NCI-H2107 treated with DMSO at 0.1 percent for 48 hours (cell line): ENCODE data around the gene GLYR1.
"Not testable (repeated sequence)": the region's sequence is repeated elsewhere in the genome, so short reads cannot be mapped to it uniquely, and the experiment has no call there.

Source experiments
- DNase-seq: peaks from one replicate; lab custom pipeline; 2025; ENCODE audit not compliant: unreplicated experiment; lab: John Stamatoyannopoulos, UW

The GLYR1 gene

DNA sequence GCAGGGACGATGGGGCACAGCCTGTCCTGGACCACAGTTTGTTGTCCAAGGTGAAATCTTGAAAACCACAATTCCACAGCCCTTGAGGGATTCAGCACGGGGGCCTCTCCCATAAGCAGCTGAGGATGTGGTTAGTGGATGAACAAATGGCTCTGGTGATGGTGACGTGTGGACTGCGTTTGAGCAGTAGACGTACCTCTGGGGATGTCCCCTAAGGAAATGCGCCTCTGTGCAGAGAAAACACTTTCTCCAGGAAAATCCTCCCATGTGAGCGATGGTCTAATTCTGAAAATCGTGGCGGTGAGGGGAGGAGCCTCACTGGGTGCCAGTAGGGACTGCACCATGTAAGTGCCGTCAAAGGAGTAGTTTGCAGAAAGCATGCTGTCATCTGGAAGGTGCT, 56.2 kb downstream of the GLYR1 start:
- DNase-seq, result no peak

DNA sequence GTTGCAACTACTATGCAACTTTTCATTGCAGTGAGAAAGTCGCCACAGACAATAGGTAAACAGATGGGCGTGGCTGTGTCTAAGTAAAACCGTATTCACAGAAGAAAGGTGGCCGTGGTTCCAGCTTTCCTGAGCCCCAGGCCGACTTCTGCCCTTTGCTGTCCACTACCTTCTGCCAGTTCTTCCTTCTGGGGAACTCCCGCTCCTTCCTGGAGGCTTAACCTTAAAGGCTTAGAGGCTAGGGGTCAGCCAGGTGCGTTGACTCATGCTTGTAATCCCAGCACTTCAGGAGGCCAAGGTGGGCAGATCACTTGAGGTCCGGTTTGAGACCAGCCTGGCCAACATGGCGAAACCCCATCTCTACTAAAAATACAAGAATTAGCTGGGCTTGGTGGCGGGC, 56.8 kb downstream of the GLYR1 start:
- no peak for DNase-seq

GRCh38 chr16:4788910-4789309, 58.2 kb downstream of the GLYR1 start:
- DNase-seq, result no peak

GRCh38 chr16:4788489-4788889, 58.6 kb downstream of the GLYR1 start:
- no peak for DNase-seq

GRCh38 chr16:4787627-4788482, 59.2 kb downstream of the GLYR1 start, which contains the start of gene SEPTIN12:
TSS of gene SEPTIN12 (minus strand) at chr16:4788345. CDS start at chr16:4787645, 700 bp downstream.
- DNase-seq, result no peak

- DNase-seq, result no peak
These were observed 60.0 kb downstream of the GLYR1 start for GRCh38 chr16:4787068-4787467.

- no peak for DNase-seq
These were observed 61.2 kb downstream of the GLYR1 start for GRCh38 chr16:4785758-4786433.

DNA sequence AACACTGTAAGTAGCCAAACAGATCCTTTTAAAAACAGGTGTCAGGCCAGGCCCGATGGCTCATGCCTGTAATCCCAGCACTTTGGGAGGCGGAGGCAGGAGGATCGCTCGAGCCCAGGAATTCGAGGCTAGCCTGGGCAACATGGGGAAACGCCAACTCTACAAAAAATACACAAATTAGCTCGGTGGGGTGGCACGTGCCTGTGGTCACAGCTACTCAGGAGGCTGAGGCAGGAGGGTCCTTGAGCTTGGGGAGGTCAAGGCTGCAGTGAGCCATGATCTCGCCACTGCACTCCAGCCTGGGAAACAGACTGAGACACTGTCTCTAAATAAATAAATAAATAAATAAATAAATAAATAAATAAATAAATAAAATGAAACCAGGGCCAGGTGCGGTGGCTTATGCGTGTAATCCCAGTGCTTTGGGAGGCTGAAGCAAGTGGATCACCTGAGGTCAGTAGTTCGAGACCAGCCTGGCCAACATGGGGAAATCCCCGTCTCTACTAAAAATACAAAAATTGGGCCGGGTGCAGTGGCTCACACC, 62.6 kb downstream of the GLYR1 start:
- not testable (repeated sequence) for DNase-seq

DNA sequence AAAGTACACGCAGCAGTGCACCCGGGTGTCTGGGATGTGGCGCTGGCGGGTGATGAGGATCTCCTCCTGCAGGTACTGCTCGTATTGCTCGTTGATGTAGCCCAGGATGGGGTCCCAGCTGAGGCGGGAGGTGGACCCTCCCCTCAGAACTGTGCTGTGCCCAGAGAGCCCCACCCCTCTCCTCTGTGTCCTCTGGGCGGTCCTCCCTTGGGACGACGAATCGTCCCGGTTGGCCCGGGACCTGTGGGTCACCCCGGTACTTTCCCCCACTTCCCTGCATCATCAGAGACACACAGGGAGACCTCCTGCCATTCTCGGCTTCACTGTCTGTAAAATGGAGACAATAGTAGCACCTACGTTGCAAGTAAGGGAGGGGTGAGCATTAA, 63.1 kb downstream of the GLYR1 start:
- no peak for DNase-seq

DNA sequence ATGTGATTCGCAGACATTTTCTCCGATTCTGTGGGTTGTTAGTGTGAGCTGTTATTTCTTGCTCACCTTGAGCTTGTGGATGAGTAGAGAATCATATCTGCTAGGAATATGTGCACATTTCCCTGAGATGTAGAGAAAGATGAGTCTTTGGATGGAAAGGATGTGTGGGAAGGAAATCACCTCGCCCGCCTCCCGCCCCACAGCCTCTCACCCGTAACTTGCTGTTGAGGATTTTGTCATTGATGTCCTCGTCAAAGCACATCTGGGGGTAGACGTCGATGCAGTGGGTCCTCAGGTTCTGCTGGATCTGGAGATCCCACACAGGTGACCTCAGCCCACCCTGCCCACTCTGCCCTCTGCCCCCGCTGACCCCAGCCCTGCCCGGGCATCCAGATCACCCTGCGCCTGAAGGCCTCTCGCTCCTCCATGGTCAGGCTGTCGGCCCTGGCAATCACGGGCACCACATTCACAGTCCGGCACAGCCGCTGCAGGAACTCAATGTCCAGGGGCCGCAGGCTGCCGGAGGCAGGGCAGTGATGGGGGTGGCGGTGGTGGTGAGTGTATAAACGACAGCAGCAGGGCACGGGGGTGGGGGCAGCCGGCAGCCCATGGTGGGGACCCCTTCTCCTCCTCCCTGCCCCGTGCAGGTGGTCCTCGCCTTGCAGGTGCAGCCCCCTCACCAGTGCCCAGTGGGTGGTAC, 63.7 kb downstream of the GLYR1 start:
- DNase-seq, result no peak

GRCh38 chr16:4780235-4780634, 66.9 kb downstream of the GLYR1 start:
- no peak for DNase-seq

DNA sequence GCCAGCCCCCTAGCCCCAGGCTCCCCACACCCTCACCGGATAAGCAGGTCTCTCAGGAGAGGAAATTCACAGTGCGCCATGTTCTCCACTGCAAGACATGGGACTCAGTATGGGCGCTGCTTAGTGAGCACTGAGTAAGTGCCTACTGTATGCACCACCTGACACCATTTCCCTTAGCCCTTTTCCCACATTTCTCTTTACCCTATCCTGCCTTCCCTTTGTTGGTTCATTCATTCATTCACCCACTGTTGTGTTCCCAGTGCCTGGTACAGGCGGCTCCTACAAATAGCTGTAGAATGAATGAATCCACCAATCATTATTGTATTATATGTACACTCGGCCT, 69.1 kb downstream of the GLYR1 start:
- no peak for DNase-seq

DNA sequence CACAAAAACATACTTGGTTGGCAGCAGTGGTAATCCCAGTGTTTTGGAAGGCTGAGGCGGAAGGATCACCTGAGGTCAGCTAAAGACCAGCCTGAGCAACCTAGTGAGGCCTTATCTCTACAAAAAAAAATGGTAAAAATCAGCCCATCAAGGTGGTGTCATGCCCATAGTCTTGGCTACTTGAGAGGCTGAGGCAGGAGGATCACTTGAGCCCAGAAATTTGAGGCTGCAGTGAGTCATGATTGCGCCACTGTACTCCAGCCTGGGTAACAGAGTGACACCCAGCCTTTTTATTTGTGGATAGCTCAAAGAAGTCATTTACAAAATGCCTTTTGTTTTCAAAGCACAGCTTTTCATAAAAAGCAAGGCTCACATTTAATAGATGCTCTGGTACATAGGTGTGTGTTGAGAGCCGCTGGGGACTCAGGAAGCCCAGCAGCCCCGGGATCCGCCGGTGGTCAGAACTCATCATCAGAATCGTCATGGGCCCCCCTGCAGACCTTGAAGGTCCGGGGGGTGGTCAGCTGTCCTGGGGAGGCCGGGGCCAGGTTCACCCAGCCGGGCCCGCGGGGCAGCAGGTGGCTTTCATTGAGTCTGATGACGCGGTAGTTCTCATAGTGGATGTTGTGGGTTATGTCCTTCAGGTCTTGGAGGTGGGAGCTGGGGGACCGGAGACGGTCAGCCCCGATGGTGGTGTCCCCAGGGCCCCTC, 69.6 kb downstream of the GLYR1 start:
- DNase-seq, result no peak

- DNase-seq, result no peak
These were observed 70.9 kb downstream of the GLYR1 start for GRCh38 chr16:4776141-4776705.

DNA sequence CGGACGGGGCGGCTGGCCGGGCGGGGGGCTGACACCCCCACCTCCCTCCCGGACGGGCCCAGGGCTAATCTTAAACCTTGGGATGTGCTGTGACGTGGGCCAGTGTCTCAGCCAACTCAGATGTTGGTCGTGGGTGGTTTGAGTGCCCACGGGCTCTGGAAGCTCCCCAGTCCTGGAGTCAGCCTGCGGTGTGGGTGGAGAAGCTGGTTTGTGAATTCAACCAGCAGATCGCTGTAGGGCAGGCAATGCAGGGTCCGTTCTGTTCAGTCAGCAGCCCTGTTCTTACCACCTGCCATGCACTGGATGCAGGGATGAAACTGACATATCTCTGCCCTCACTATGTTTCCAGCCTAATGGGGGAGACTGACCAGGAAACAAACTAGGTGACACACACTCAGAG, 72.1 kb downstream of the GLYR1 start:
- no peak for DNase-seq

GRCh38 chr16:4772351-4772750, 74.7 kb downstream of the GLYR1 start:
- DNase-seq, result no peak

DNA sequence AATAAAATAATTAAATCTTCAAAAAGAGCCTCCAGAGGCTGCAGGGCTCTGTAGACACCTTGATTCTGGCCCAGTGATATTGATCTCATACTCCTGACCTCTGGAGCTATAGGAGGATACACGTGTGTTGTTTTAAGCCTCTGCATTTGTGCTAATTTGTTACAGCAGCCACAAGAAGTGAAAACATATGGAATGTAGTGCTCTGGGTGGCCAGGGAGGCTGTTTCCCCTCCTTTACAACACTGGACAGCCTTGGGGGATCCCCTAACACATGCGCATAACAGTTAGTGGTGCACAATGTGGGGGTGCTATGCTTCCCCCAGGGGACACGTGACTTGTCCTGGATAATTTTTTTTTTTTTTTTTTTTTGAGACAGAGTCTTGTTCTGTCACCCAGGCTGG, 75.4 kb downstream of the GLYR1 start:
- no peak for DNase-seq

DNA sequence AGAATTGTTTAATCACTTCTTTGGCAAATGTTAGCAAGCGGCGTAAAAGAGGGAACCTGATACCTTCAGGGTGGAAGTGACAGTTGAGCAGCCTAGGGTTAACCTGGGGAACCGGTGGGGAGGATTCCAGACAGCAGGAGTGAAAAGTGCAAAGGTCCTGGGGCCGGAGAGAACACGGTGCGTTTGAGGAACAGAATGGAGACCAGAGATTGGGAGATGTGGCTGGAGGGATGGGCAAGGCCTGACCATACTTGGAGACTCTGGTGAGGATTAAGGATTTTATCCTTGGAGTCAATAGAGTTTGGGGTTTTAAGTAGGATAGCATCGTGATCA, 77.8 kb downstream of the GLYR1 start:
- DNase-seq, result no peak

DNA sequence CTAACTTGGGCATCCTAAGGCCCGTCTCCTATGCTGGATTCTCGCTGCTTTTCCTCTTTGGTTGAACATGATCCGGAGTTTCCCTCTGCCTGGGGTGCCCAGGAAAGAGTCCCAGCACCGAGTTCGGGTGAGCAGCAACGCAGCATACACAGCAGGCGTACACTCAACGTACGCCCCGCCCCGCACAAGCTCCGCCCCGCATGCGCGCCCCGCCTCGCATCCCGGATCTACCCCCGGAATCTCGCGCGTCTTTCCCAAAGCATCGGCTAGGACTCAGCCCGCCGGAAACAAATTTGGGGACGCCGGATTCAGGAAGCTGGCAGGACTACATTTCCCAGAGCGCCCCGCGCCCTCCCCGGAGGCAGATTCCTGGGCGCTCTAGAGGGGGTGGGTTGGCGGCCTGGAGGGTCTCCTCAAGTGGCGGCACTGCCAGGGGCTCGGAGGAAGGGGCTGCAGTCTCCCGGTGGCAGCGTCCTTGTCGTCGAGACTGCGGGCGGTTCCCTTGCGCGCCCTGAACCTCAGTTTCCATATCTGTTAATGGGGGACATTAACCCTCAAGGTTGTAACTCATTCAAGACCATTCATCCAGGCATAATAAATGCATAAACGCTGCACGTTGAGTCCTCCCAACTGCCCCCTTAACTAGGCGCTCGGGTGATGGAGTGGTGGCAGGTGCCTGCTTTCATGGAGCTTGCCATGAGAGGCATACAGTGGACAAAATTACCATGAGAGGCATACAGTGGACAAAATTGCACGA, 78.4 kb downstream of the GLYR1 start:
- peak; percentile 89 for DNase-seq

GRCh38 chr16:4767872-4768548, 79.1 kb downstream of the GLYR1 start:
- no peak for DNase-seq
